Chondrocyte (in vitro differentiated cells): ENCODE measurements around the gene PATZ1. TPM values are rescaled to one million over a fixed set of nuclear protein-coding genes. Genes with fewer than 3 reads are reported as not detected.

Experiments
- DNase-seq: peaks from one replicate; pipeline ENCODE4 v3.0.0; 2021; ENCODE audit warnings: mixed read lengths, low spot score
- H3K27ac Mint-ChIP-seq: one replicate; pipeline ENCODE4 v1.8.0; 2021; ENCODE audit warnings: mild to moderate bottlenecking, moderate library complexity, mixed read lengths; ENCODE audit not compliant: unreplicated experiment
- H3K27me3 Mint-ChIP-seq: 2 replicates; pipeline ENCODE4 v1.8.0; 2021; ENCODE audit warnings: low read depth, mixed read lengths
- H3K36me3 Mint-ChIP-seq: 2 replicates; pipeline ENCODE4 v1.8.0; 2021; ENCODE audit warnings: low read depth, mixed read lengths
- H3K4me1 Mint-ChIP-seq: 2 replicates; pipeline ENCODE4 v1.8.0; 2021; ENCODE audit warnings: low read depth, mild to moderate bottlenecking, mixed read lengths
- H3K4me3 Mint-ChIP-seq: one replicate; pipeline ENCODE4 v1.8.0; 2021; ENCODE audit warnings: mild to moderate bottlenecking, moderate library complexity, mixed read lengths; ENCODE audit not compliant: unreplicated experiment
- H3K9me3 Mint-ChIP-seq: 2 replicates; pipeline ENCODE4 v1.8.0; 2021; ENCODE audit warnings: low read depth, mixed read lengths
- CTCF ChIP-seq: fragments of 200-600 bp; sonication (generic); IDR thresholded peaks from 2 replicates; pipeline ENCODE4 v1.5.0; 2021; ENCODE audit warnings: antibody characterized with exemption, mild to moderate bottlenecking, moderate library complexity
- total RNA-seq: library from RNA; stranded (reverse); gene quantifications from 3 replicates; pipeline ENCODE4 v1.2.1, GENCODE V29; 2021

PATZ1 gene
- total RNA-seq, 1 donor from 2014 or later: 19.9 TPM

GRCh38 chr22:31377612-31378011 is 31.5 kb upstream of the PATZ1 start:
- H3K27me3 Mint-ChIP-seq: no peaks in the 10 kb centered on the region
- no peak overlapping the region for H3K27ac Mint-ChIP-seq
- peak; percentile 6 for DNase-seq
- no peaks in the 10 kb centered on the region for H3K36me3 Mint-ChIP-seq
- TF ChIP-seq CTCF: no peak
- peaks cover 9% of the 10 kb centered on the region for H3K4me1 Mint-ChIP-seq
- H3K4me3 Mint-ChIP-seq: no peak overlapping the region
- no peaks in the 10 kb centered on the region for H3K9me3 Mint-ChIP-seq

GRCh38 chr22:31367426-31367825 is 21.3 kb upstream of the PATZ1 start:
- no peak for TF ChIP-seq CTCF
- no peaks in the 10 kb centered on the region for H3K4me1 Mint-ChIP-seq
- no peak for DNase-seq
- H3K27me3 Mint-ChIP-seq: no peaks in the 10 kb centered on the region
- no peak overlapping the region for H3K4me3 Mint-ChIP-seq
- H3K27ac Mint-ChIP-seq: no peak overlapping the region
- no peaks in the 10 kb centered on the region for H3K9me3 Mint-ChIP-seq
- no peaks in the 10 kb centered on the region for H3K36me3 Mint-ChIP-seq

- no peaks in the 10 kb centered on the region for H3K36me3 Mint-ChIP-seq
- H3K27ac Mint-ChIP-seq: no peak overlapping the region
- H3K4me1 Mint-ChIP-seq: no peaks in the 10 kb centered on the region
- DNase-seq: no peak
- H3K27me3 Mint-ChIP-seq: no peaks in the 10 kb centered on the region
- H3K4me3 Mint-ChIP-seq: no peak overlapping the region
- no peak for TF ChIP-seq CTCF
- H3K9me3 Mint-ChIP-seq: no peaks in the 10 kb centered on the region
Measured at GRCh38 chr22:31363885-31364465, 17.8 kb upstream of the PATZ1 start.

- Mint-ChIP-seq H3K36me3 (no peaks in the 10 kb centered on the region), H3K4me1 (no peaks in the 10 kb centered on the region), H3K4me3 (no peak overlapping the region), H3K27me3 (peaks cover 3% of the 10 kb centered on the region), H3K9me3 (no peaks in the 10 kb centered on the region), H3K27ac (no peak overlapping the region)
- DNase-seq: no peak
- TF ChIP-seq CTCF: no peak
Measured at GRCh38 chr22:31361743-31362142, 15.6 kb upstream of the PATZ1 start.

GRCh38 chr22:31360029-31360428 is 13.9 kb upstream of the PATZ1 start:
- Mint-ChIP-seq H3K9me3 (no peaks in the 10 kb centered on the region), H3K4me1 (no peaks in the 10 kb centered on the region), H3K36me3 (no peaks in the 10 kb centered on the region), H3K27ac (no peak overlapping the region), H3K27me3 (peaks cover 5% of the 10 kb centered on the region), H3K4me3 (no peak overlapping the region)
- no peak for TF ChIP-seq CTCF
- no peak for DNase-seq
